PC-9 (cell line): ENCODE results near the gene HLA-DRB1. TPM values are rescaled to one million over a fixed set of nuclear protein-coding genes. Genes with fewer than 3 reads are reported as not detected.

ENCODE experiments used
- BruUV-seq: library from RNA; stranded (reverse); fragments of 400-500 nt; replicated peaks from 2 replicates; lab custom pipeline; 2021; lab: Mats Ljungman, UMichigan
- CTCF ChIA-PET: fragments of 300-600 bp; sonication (Branson Sonifier 250); formaldehyde crosslinking; loops from one replicate; lab custom pipeline; 2022; ENCODE audit warnings: antibody characterized with exemption; lab: Charles Lee
- POLR2A ChIA-PET: fragments of 300-600 bp; sonication (Branson Sonifier 250); formaldehyde crosslinking; loops from one replicate; lab custom pipeline; 2022; ENCODE audit warnings: antibody characterized with exemption; ENCODE audit not compliant: unreplicated experiment; lab: Charles Lee
- DNase-seq, 2 experiments: peaks; one replicate each; pipeline versions ENCODE4 v3.0.0 to v3.0.0-alpha.2; 2015 to 2022; ENCODE audit warnings: mixed read lengths in 1 of 2
- H2AFZ ChIP-seq: fragments of 200-600 bp; sonication (generic); 2 replicates; pipeline ENCODE4 v1.8.1; 2017; ENCODE audit warnings: antibody characterized with exemption
- H3F3A ChIP-seq: fragments of 200-600 bp; sonication (generic); 2 replicates; pipeline ENCODE4 v1.8.1; 2017; ENCODE audit warnings: antibody characterized with exemption, mild to moderate bottlenecking, low read depth; ENCODE audit not compliant: insufficient read depth
- H3K27ac ChIP-seq: fragments of 200-600 bp; sonication (generic); 2 replicates; pipeline ENCODE4 v1.6.1; 2016; ENCODE audit warnings: mixed run types
- H3K27me3 ChIP-seq: fragments of 200-600 bp; sonication (generic); 2 replicates; pipeline ENCODE4 v1.6.1; 2016; ENCODE audit warnings: low read depth, mixed run types; ENCODE audit not compliant: insufficient read depth
- H3K36me3 ChIP-seq: fragments of 200-600 bp; sonication (generic); 2 replicates; pipeline ENCODE4 v1.6.1; 2016; ENCODE audit warnings: low read depth, mixed run types
- H3K4me1 ChIP-seq: fragments of 200-600 bp; sonication (generic); replicated peaks from 2 replicates; pipeline ENCODE4 v1.6.1; 2016; ENCODE audit warnings: mixed run types; ENCODE audit not compliant: insufficient read depth
- H3K4me2 ChIP-seq: fragments of 200-600 bp; sonication (generic); 2 replicates; pipeline ENCODE4 v1.6.1; 2017; ENCODE audit warnings: mixed run types
- H3K4me3 ChIP-seq: fragments of 200-600 bp; sonication (generic); 2 replicates; pipeline ENCODE4 v1.6.1; 2016; ENCODE audit warnings: mixed run types
- H3K79me2 ChIP-seq: fragments of 200-600 bp; sonication (generic); 2 replicates; pipeline ENCODE4 v1.6.1; 2017; ENCODE audit warnings: low read depth, mixed run types
- H3K9me2 ChIP-seq: fragments of 200-600 bp; sonication (generic); 2 replicates; pipeline ENCODE4 v1.8.1; 2017; ENCODE audit warnings: mild to moderate bottlenecking; ENCODE audit not compliant: insufficient read depth
- H3K9me3 ChIP-seq: fragments of 200-600 bp; sonication (generic); 2 replicates; pipeline ENCODE4 v1.8.1; 2016; ENCODE audit warnings: low read depth; ENCODE audit not compliant: insufficient read depth
- H4K20me1 ChIP-seq: fragments of 200-600 bp; sonication (generic); 2 replicates; pipeline ENCODE4 v1.8.1; 2017; ENCODE audit not compliant: insufficient read depth
- CTCF ChIP-seq: fragments of 200-600 bp; sonication (generic); conservative IDR thresholded peaks from 2 replicates; pipeline ENCODE4 v1.6.1; 2017; ENCODE audit warnings: mixed run types, antibody characterized with exemption, mild to moderate bottlenecking, moderate library complexity
- EZH2 ChIP-seq: fragments of 200-600 bp; sonication (generic); IDR thresholded peaks from 2 replicates; pipeline ENCODE4 v1.8.0; 2017; ENCODE audit warnings: antibody characterized with exemption, low read depth
- intact Hi-C: fragments of 100-400 bp; cut with micrococcal nuclease; formaldehyde crosslinking; loops from one replicate; pipeline ENCODE4 v1.10.0; 2022; ENCODE audit not compliant: unreplicated experiment
- total RNA-seq: library from RNA; stranded (reverse); gene quantifications from 2 replicates; pipeline ENCODE4 v1.2.3, GENCODE V29; 2021

Gene HLA-DRB1
- total RNA-seq, 1 experiment from 2014 or later = 3.1 TPM

- H3K4me1 ChIP-seq = no peaks in the 10 kb centered on the region
- no peak within 1 kb of the TSS for H3K27ac ChIP-seq
- H3K79me2 ChIP-seq = no peaks in the 10 kb centered on the region
- TF ChIP-seq CTCF (no peak), EZH2 (no peak)
- H3K4me3 ChIP-seq = no peak within 1 kb of the TSS
- H3K4me2 ChIP-seq = no peak within 1 kb of the TSS
- DNase-seq = no peak
- H3K36me3 ChIP-seq = no peaks in the 10 kb centered on the region
- no peaks in the 10 kb centered on the region for H3K9me2 ChIP-seq
- no peaks in the 10 kb centered on the region for H3F3A ChIP-seq
- H4K20me1 ChIP-seq = no peaks in the 10 kb centered on the region
- no peak within 1 kb of the TSS for H2AFZ ChIP-seq
- no TSS peak for BruUV-seq
- intact Hi-C loops = no loop called here
- H3K9me3 ChIP-seq = no peaks in the 10 kb centered on the region
- CTCF ChIA-PET = no interaction called here
- no peaks in the 10 kb centered on the region for H3K27me3 ChIP-seq
- POLR2A ChIA-PET = interaction anchor here (0.7 kb wide), 1 partner anchor 38 kb away, joined by 4 read pairs; no protein-coding TSS in a partner anchor
These were observed 59.8 kb downstream of the HLA-DRB1 start, which contains the start of gene HLA-DRB5 for GRCh38 chr6:32529697-32530430. Gene HLA-DRB5, minus strand, starts transcription at chr6:32530287. Its CDS starts 63 bp downstream, at chr6:32530224.

Other genes starting within 250 kb of the HLA-DRB1 start
- gene TSBP1, start 217.9 kb downstream of the HLA-DRB1 start, total RNA-seq = not detected in 2 replicates
- gene BTNL2, start 182.7 kb downstream of the HLA-DRB1 start, total RNA-seq = not detected in 2 replicates
- gene HLA-DRA, start 150.0 kb downstream of the HLA-DRB1 start, total RNA-seq = not detected in 2 replicates
- 0.33 TPM in 1 of 2 replicates, not detected in the other for gene HLA-DRB5, start 59.6 kb downstream of the HLA-DRB1 start, total RNA-seq
- gene HLA-DQA1, start 47.6 kb upstream of the HLA-DRB1 start, total RNA-seq = not detected in 2 replicates
- 3.8 and 5.9 TPM in 2 replicates for gene HLA-DQB1, start 76.8 kb upstream of the HLA-DRB1 start, total RNA-seq
- not detected in 2 replicates for gene HLA-DQA2, start 151.5 kb upstream of the HLA-DRB1 start, total RNA-seq
- gene HLA-DQB2, start 173.7 kb upstream of the HLA-DRB1 start, total RNA-seq = not detected in 2 replicates
- gene HLA-DOB, start 227.2 kb upstream of the HLA-DRB1 start, total RNA-seq = 3.4 and 4.3 TPM in 2 replicates
- gene TAP2, start 248.9 kb upstream of the HLA-DRB1 start, total RNA-seq = 70.6 and 91.2 TPM in 2 replicates